Astrocyte (in vitro differentiated cells and primary cell): ENCODE data around the gene PACRG. TPM values are rescaled to one million over a fixed set of nuclear protein-coding genes. Genes with fewer than 3 reads are reported as not detected.

Experiments
- DNase-seq: peaks from one replicate; pipeline ENCODE4 v3.0.0-alpha.2; 2010; ENCODE audit warnings: low read depth
- FAIRE-seq: peaks from 2 replicates; lab custom pipeline; 2011; peaks lifted over from hg19 to GRCh38; lab: Jason Lieb, UNC
- H2AFZ ChIP-seq: 2 replicates; pipeline ENCODE4 v1.6.0; 2012; ENCODE audit warnings: low read depth, low read length, inconsistent platforms
- H3K27ac ChIP-seq: 2 replicates; pipeline ENCODE4 v1.5.1; 2011; ENCODE audit warnings: low read depth, low read length, inconsistent platforms
- H3K27me3 ChIP-seq: 2 replicates; pipeline ENCODE4 v1.6.0; 2011; ENCODE audit warnings: low read length, inconsistent platforms; ENCODE audit not compliant: insufficient read depth
- H3K36me3 ChIP-seq: 2 replicates; pipeline ENCODE4 v1.5.1; 2011; ENCODE audit warnings: low read length, inconsistent platforms; ENCODE audit not compliant: insufficient read depth
- H3K4me1 ChIP-seq: 2 replicates; pipeline ENCODE4 v1.5.1; 2011; ENCODE audit warnings: low read length, inconsistent platforms; ENCODE audit not compliant: insufficient read depth
- H3K4me2 ChIP-seq: 2 replicates; pipeline ENCODE4 v1.6.0; 2012; ENCODE audit warnings: low read length, inconsistent platforms
- H3K4me3 ChIP-seq: 2 replicates; pipeline ENCODE4 v1.5.1; 2011; ENCODE audit warnings: low read depth, mild to moderate bottlenecking, low read length, inconsistent platforms; ENCODE audit not compliant: insufficient read depth
- H3K79me2 ChIP-seq: 2 replicates; pipeline ENCODE4 v1.6.0; 2012; ENCODE audit warnings: mild to moderate bottlenecking, low read length, inconsistent platforms; ENCODE audit not compliant: insufficient read depth
- H3K9ac ChIP-seq: 2 replicates; pipeline ENCODE4 v1.6.0; 2012; ENCODE audit warnings: mild to moderate bottlenecking, low read length, inconsistent platforms
- H3K9me3 ChIP-seq: 2 replicates; pipeline ENCODE4 v1.5.1; 2012; ENCODE audit warnings: low read depth, mild to moderate bottlenecking, low read length, inconsistent platforms; ENCODE audit not compliant: insufficient read depth
- H4K20me1 ChIP-seq: 2 replicates; pipeline ENCODE4 v1.6.0; 2012; ENCODE audit warnings: low read length, inconsistent platforms; ENCODE audit not compliant: insufficient read depth
- H3K27ac Mint-ChIP-seq: one replicate; pipeline ENCODE4 v1.8.0; 2021; ENCODE audit warnings: mild to moderate bottlenecking, mixed read lengths; ENCODE audit not compliant: unreplicated experiment
- H3K27me3 Mint-ChIP-seq: one replicate; pipeline ENCODE4 v1.8.0; 2021; ENCODE audit warnings: low read depth, mixed read lengths; ENCODE audit not compliant: unreplicated experiment
- H3K36me3 Mint-ChIP-seq: one replicate; pipeline ENCODE4 v1.8.0; 2021; ENCODE audit warnings: low read depth, mixed read lengths; ENCODE audit not compliant: unreplicated experiment
- H3K4me1 Mint-ChIP-seq: one replicate; pipeline ENCODE4 v1.8.0; 2021; ENCODE audit warnings: low read depth, mixed read lengths; ENCODE audit not compliant: unreplicated experiment
- H3K4me3 Mint-ChIP-seq: one replicate; pipeline ENCODE4 v1.8.0; 2021; ENCODE audit warnings: mild to moderate bottlenecking, moderate library complexity, mixed read lengths; ENCODE audit not compliant: unreplicated experiment
- H3K9me3 Mint-ChIP-seq: one replicate; pipeline ENCODE4 v1.8.0; 2021; ENCODE audit warnings: mild to moderate bottlenecking, mixed read lengths; ENCODE audit not compliant: unreplicated experiment
- EZH2 ChIP-seq: IDR thresholded peaks from 2 replicates; pipeline ENCODE4 v1.6.1; 2012; ENCODE audit warnings: mild to moderate bottlenecking, low read length, inconsistent platforms; ENCODE audit not compliant: insufficient read depth
- total RNA-seq: library from RNA; stranded (reverse); gene quantifications from 2 replicates; pipeline ENCODE4 v1.2.1, GENCODE V29; 2021
- TF ChIP-seq, protein P1 (sequence below): IDR thresholded peaks from 2 replicates; pipeline ENCODE4 v1.5.1; 2011; ENCODE audit warnings: low read depth, mild to moderate bottlenecking, inconsistent platforms, low read length, moderate library complexity; ENCODE audit not compliant: insufficient read depth

The PACRG gene
- total RNA-seq, 1 donor from 2014 or later = not detected

GRCh38 chr6:162711376-162711775, 16.4 kb upstream of the PACRG start:
- Histone ChIP-seq H3K36me3 (no peaks in the 10 kb centered on the region), H3K27me3 (no peaks in the 10 kb centered on the region), H3K9ac (no peak overlapping the region), H2AFZ (no peak overlapping the region), H3K79me2 (no peaks in the 10 kb centered on the region), H3K4me2 (no peak overlapping the region), H3K27ac (no peak overlapping the region), H3K4me1 (no peaks in the 10 kb centered on the region), H3K4me3 (no peak overlapping the region), H3K9me3 (no peaks in the 10 kb centered on the region), H4K20me1 (no peaks in the 10 kb centered on the region)
- Mint-ChIP-seq H3K27ac (no peak overlapping the region), H3K4me1 (no peaks in the 10 kb centered on the region), H3K36me3 (no peaks in the 10 kb centered on the region), H3K9me3 (no peaks in the 10 kb centered on the region), H3K4me3 (no peak overlapping the region), H3K27me3 (no peaks in the 10 kb centered on the region)
- TF ChIP-seq, protein P1, sequence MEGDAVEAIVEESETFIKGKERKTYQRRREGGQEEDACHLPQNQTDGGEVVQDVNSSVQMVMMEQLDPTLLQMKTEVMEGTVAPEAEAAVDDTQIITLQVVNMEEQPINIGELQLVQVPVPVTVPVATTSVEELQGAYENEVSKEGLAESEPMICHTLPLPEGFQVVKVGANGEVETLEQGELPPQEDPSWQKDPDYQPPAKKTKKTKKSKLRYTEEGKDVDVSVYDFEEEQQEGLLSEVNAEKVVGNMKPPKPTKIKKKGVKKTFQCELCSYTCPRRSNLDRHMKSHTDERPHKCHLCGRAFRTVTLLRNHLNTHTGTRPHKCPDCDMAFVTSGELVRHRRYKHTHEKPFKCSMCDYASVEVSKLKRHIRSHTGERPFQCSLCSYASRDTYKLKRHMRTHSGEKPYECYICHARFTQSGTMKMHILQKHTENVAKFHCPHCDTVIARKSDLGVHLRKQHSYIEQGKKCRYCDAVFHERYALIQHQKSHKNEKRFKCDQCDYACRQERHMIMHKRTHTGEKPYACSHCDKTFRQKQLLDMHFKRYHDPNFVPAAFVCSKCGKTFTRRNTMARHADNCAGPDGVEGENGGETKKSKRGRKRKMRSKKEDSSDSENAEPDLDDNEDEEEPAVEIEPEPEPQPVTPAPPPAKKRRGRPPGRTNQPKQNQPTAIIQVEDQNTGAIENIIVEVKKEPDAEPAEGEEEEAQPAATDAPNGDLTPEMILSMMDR = no peak
- TF ChIP-seq EZH2 = no peak
- no peak for FAIRE-seq
- no peak for DNase-seq

GRCh38 chr6:162712694-162713093, 15.1 kb upstream of the PACRG start:
- Mint-ChIP-seq H3K4me3 (no peak overlapping the region), H3K4me1 (no peaks in the 10 kb centered on the region), H3K36me3 (no peaks in the 10 kb centered on the region), H3K27me3 (no peaks in the 10 kb centered on the region), H3K27ac (no peak overlapping the region), H3K9me3 (no peaks in the 10 kb centered on the region)
- Histone ChIP-seq H2AFZ (no peak overlapping the region), H3K36me3 (no peaks in the 10 kb centered on the region), H3K9ac (no peak overlapping the region), H3K27me3 (no peaks in the 10 kb centered on the region), H3K4me1 (no peaks in the 10 kb centered on the region), H3K9me3 (no peaks in the 10 kb centered on the region), H3K79me2 (no peaks in the 10 kb centered on the region), H4K20me1 (no peaks in the 10 kb centered on the region), H3K4me3 (no peak overlapping the region), H3K27ac (no peak overlapping the region), H3K4me2 (no peak overlapping the region)
- no peak for FAIRE-seq
- no peak for DNase-seq
- no peak for TF ChIP-seq EZH2
- TF ChIP-seq, protein P1 = no peak

- Mint-ChIP-seq H3K27me3 (no peaks in the 10 kb centered on the region), H3K9me3 (no peaks in the 10 kb centered on the region), H3K4me1 (no peaks in the 10 kb centered on the region), H3K4me3 (no peak overlapping the region), H3K36me3 (no peaks in the 10 kb centered on the region), H3K27ac (no peak overlapping the region)
- DNase-seq (no peak), FAIRE-seq (no peak)
- Histone ChIP-seq H3K4me1 (no peaks in the 10 kb centered on the region), H4K20me1 (no peaks in the 10 kb centered on the region), H3K79me2 (no peaks in the 10 kb centered on the region), H3K9ac (no peak overlapping the region), H3K9me3 (no peaks in the 10 kb centered on the region), H3K4me3 (no peak overlapping the region), H3K27me3 (no peaks in the 10 kb centered on the region), H3K27ac (no peak overlapping the region), H3K36me3 (no peaks in the 10 kb centered on the region), H2AFZ (no peak overlapping the region), H3K4me2 (no peak overlapping the region)
- TF ChIP-seq EZH2 = no peak
- TF ChIP-seq, protein P1 = no peak
Measured at GRCh38 chr6:162713974-162714780, 13.6 kb upstream of the PACRG start.
